Measurements from ENCODE around the gene TMEM109.

TMEM109 gene

GRCh38 chr11:60913793-60914632, at the start of gene TMEM109 (continued):
- TF ChIP-seq ZNF660 (tag by site-specific recombination; IDR thresholded peaks at IDR 0.05) = no peak
- no peak for TF ChIP-seq ZNF785 (tag by site-specific recombination; IDR thresholded peaks at IDR 0.05)
- TF ChIP-seq ZNF747 (tag by site-specific recombination; IDR thresholded peaks at IDR 0.05) = no peak
- no peak for TF ChIP-seq SCRT2 (tag by site-specific recombination; IDR thresholded peaks at IDR 0.05)
- TF ChIP-seq ZNF76 (tag by site-specific recombination; IDR thresholded peaks at IDR 0.05; ENCODE audit: borderline replicate concordance, low read depth) = peak; percentile 96
- no peak for TF ChIP-seq ZNF311 (tag by site-specific recombination; IDR thresholded peaks at IDR 0.05; ENCODE audit: borderline replicate concordance)
- no peak for TF ChIP-seq ZNF658 (tag by site-specific recombination; IDR thresholded peaks at IDR 0.05)
- TF ChIP-seq KLF1 (tag by site-specific recombination; IDR thresholded peaks at IDR 0.05) = no peak
- TF ChIP-seq ZBTB20 (tag by site-specific recombination; IDR thresholded peaks at IDR 0.05) = peak; percentile 64
- TF ChIP-seq BCL11A (tag by site-specific recombination; IDR thresholded peaks at IDR 0.05; ENCODE audit: low read depth) = no peak
- TF ChIP-seq GLIS2 (tag by site-specific recombination; IDR thresholded peaks at IDR 0.05) = no peak
- peak; percentile 83 for TF ChIP-seq ZBTB26 (tag by site-specific recombination; optimal IDR thresholded peaks at IDR 0.05)
- TF ChIP-seq ZNF623 (tag by site-specific recombination; IDR thresholded peaks at IDR 0.05) = no peak
- TF ChIP-seq ZBTB10 (tag by site-specific recombination; IDR thresholded peaks at IDR 0.05) = peak; percentile 84
- peak; percentile 70; the same call in 1 of the 2 replicates for TF ChIP-seq ZBTB11 (tag by site-specific recombination; conservative IDR thresholded peaks at IDR 0.05; ENCODE audit: low read depth)
- TF ChIP-seq MYNN (tag by site-specific recombination; IDR thresholded peaks at IDR 0.05; ENCODE audit: borderline replicate concordance) = peak; percentile 99
- no peak for TF ChIP-seq ZSCAN4 (tag by site-specific recombination; IDR thresholded peaks at IDR 0.05)
- TF ChIP-seq ZNF391 (tag by site-specific recombination; IDR thresholded peaks at IDR 0.05; ENCODE audit: borderline replicate concordance, low read depth) = no peak
- TF ChIP-seq ZFP69B (tag by site-specific recombination; IDR thresholded peaks at IDR 0.05) = 0 out of 2 replicates have a peak, but pooled peaks have one; percentile 11
- no peak for TF ChIP-seq ZNF549 (tag by site-specific recombination; IDR thresholded peaks at IDR 0.05)
- TF ChIP-seq IKZF3 (tag by site-specific recombination; IDR thresholded peaks at IDR 0.05) = peak; percentile 83; the same call in 1 of the 2 replicates
- no peak for TF ChIP-seq ZNF558 (tag by site-specific recombination; IDR thresholded peaks at IDR 0.05)
- TF ChIP-seq ZFHX2 (tag by site-specific recombination; conservative IDR thresholded peaks at IDR 0.05) = peak; percentile 36
- TF ChIP-seq ZNF664 (tag by site-specific recombination; IDR thresholded peaks at IDR 0.05) = no peak
- no peak for TF ChIP-seq ZNF837 (tag by site-specific recombination; IDR thresholded peaks at IDR 0.05)
- TF ChIP-seq ZNF830 (tag by site-specific recombination; IDR thresholded peaks at IDR 0.05; ENCODE audit: low read depth) = no peak
- TF ChIP-seq ZNF707 (tag by site-specific recombination; IDR thresholded peaks at IDR 0.05) = no peak
- TF ChIP-seq GLI2 (tag by site-specific recombination; IDR thresholded peaks at IDR 0.05; ENCODE audit: borderline replicate concordance, low read depth) = no peak
- TF ChIP-seq KLF10 (tag by site-specific recombination; IDR thresholded peaks at IDR 0.05) = no peak
- TF ChIP-seq ZSCAN16 (tag by site-specific recombination; IDR thresholded peaks at IDR 0.05) = no peak
- peak; percentile 60; the same call in 1 of the 2 replicates for TF ChIP-seq ZXDB (tag by site-specific recombination; IDR thresholded peaks at IDR 0.05)
- TF ChIP-seq SP2 (tag by site-specific recombination; IDR thresholded peaks at IDR 0.05) = peak; percentile 47
- TF ChIP-seq ZNF423 (tag by site-specific recombination; IDR thresholded peaks at IDR 0.05) = peak; percentile 19; the same call in 1 of the 2 replicates

All from HEK293 (cell line).